Esophagus squamous epithelium (tissue), 5 donors: Measurements from ENCODE around the gene FBXL5. TPM values are rescaled to one million over a fixed set of nuclear protein-coding genes. Genes with fewer than 3 reads are reported as not detected.

Experiments used
- DNase-seq: peaks from one replicate; lab custom pipeline; 2025; lab: John Stamatoyannopoulos, UW
- H3K27ac ChIP-seq, 4 donors: fragments of 200-600 bp; sonication (generic); one replicate each; pipeline ENCODE4 v1.5.1; 2016 to 2019; ENCODE audit warnings: mild to moderate bottlenecking in 1 of 4
- H3K27me3 ChIP-seq, 4 donors: fragments of 200-600 bp; sonication (generic); 1 replicate in 3 of 4; 2 replicates in 1 of 4; pipeline versions ENCODE4 v1.5.1 to v1.6.0; 2017 to 2021; ENCODE audit warnings: antibody characterized with exemption in 1 of 4
- H3K36me3 ChIP-seq, 3 donors: fragments of 200-600 bp; sonication (generic); one replicate each; pipeline ENCODE4 v1.5.1; 2016 to 2019
- H3K4me1 ChIP-seq, 3 donors: fragments of 200-600 bp; sonication (generic); one replicate each; pipeline ENCODE4 v1.5.1; 2017 to 2019
- H3K4me3 ChIP-seq, 4 donors: fragments of 200-600 bp; sonication (generic); 1 replicate in 3 of 4; 2 replicates in 1 of 4; pipeline ENCODE4 v1.5.1; 2016 to 2019; ENCODE audit warnings: mild to moderate bottlenecking in 2 of 4, moderate library complexity in 1 of 4
- H3K9me3 ChIP-seq, 3 donors: fragments of 200-600 bp; sonication (generic); one replicate each; pipeline ENCODE4 v1.5.1; 2016 to 2019
- CTCF ChIP-seq, 6 experiments: fragments of 450-650 bp in 4 of 6; fragments of 200-600 bp in 2 of 6; sonication (generic) in 2 of 6; IDR thresholded peaks; one replicate each; pipeline ENCODE4 v1.5.1; 2016 to 2019; ENCODE audit warnings: antibody characterized with exemption in 6 of 6, mild to moderate bottlenecking in 4 of 6, moderate library complexity in 4 of 6
- POLR2A ChIP-seq, 4 donors: fragments of 450-650 bp; IDR thresholded peaks; one replicate each; pipeline ENCODE4 v1.6.1; 2017; ENCODE audit warnings: antibody characterized with exemption in 4 of 4, mild to moderate bottlenecking in 4 of 4, moderate library complexity in 3 of 4
- WGBS, 2 donors: methylation state at CpG; one replicate each; pipeline ENCODE4 v1.1.5; 2018; 5-methylcytosine and 5-hydroxymethylcytosine counted together
- intact Hi-C: fragments of 100-400 bp; cut with DNase I; formaldehyde crosslinking; loops from one replicate; pipeline ENCODE4 v1.15.0; 2022
- total RNA-seq, 4 donors: library from RNA; depleted of rRNA; stranded (reverse); fragments of >200 nt; gene quantifications; one replicate each; pipeline ENCODE4 v1.1.0, GENCODE V29; 2016
- donor health status: DM: yes; HTN: yes; CAD: no.

Gene FBXL5
- total RNA-seq, 4 donors from 2014 or later = 39.2 to 119 (median 72.3) TPM

DNA sequence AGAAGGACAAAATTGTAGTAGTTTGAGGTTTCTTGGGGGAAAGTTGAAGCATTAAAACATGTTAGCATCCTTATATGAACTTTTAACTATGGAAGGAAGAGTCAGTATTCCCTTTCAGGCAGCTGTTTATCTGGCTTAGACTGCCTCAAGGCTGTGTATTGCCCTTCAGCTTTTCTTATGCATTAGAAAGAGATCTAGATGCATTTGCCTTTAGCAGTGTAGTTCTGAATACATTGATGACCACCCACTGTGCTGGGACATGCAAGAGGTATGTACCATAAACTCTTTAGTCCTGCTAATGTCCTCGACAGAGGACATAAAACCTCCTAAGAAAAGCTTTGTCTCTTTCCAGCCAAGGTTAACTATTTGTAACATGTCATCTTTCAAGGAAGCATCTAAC lies 29.3 kb upstream of the FBXL5 start:
- Histone ChIP-seq H3K4me1 (peaks cover 0 to 62% (median 19%) of the 10 kb centered on the region in 3 donors), H3K9me3 (no peaks in the 10 kb centered on the region), H3K36me3 (peaks cover 0 to 27% (median 9%) of the 10 kb centered on the region in 3 donors), H3K27ac (no peak overlapping the region), H3K4me3 (no peak overlapping the region), H3K27me3 (no peaks in the 10 kb centered on the region)
- 47% methylated on average over 1 of the region's 1 CpG; no CpG with 5 or more reads in 1 of the 2 donors for WGBS, 2 donors
- TF ChIP-seq CTCF (IDR thresholded peaks at IDR 0.05) (no peak), POLR2A (IDR thresholded peaks at IDR 0.05) (no peak)
- intact Hi-C loops = no loop called here
- DNase-seq = no peak

- peaks cover 0 to 15% (median 9%) of the 10 kb centered on the region in 3 donors for H3K36me3 ChIP-seq
- no peaks in the 10 kb centered on the region for H3K9me3 ChIP-seq
- peak overlapping the region in 2 of 4 donors; percentile 93 to 95 for H3K27ac ChIP-seq
- no peaks in the 10 kb centered on the region for H3K27me3 ChIP-seq
- DNase-seq = no peak
- TF ChIP-seq CTCF (IDR thresholded peaks at IDR 0.05) (no peak), POLR2A (IDR thresholded peaks at IDR 0.05) (no peak)
- WGBS, 2 donors = 56 to 66% methylated on average over 2 of the region's 2 CpGs
- intact Hi-C loops = no loop called here
- peaks cover 1 to 75% (median 19%) of the 10 kb centered on the region in 3 donors for H3K4me1 ChIP-seq
- H3K4me3 ChIP-seq = peak overlapping the region; percentile 60 to 79 (median 69)
Observed at GRCh38 chr4:15683143-15683495, 28.0 kb upstream of the FBXL5 start.

GRCh38 chr4:15682242-15683142 lies 27.3 kb upstream of the FBXL5 start:
- H3K27ac ChIP-seq = peak overlapping the region; percentile 91 to 95 (median 92)
- H3K36me3 ChIP-seq = peaks cover 0 to 15% (median 6%) of the 10 kb centered on the region in 3 donors
- WGBS, 2 donors = 25 to 33% methylated on average over 6 of the region's 6 CpGs
- no peaks in the 10 kb centered on the region for H3K27me3 ChIP-seq
- TF ChIP-seq CTCF (IDR thresholded peaks at IDR 0.05) (no peak), POLR2A (IDR thresholded peaks at IDR 0.05) (no peak)
- no peak for DNase-seq
- no peaks in the 10 kb centered on the region for H3K9me3 ChIP-seq
- peaks cover 3 to 82% (median 19%) of the 10 kb centered on the region in 3 donors for H3K4me1 ChIP-seq
- H3K4me3 ChIP-seq = peak overlapping the region; percentile 60 to 79 (median 69)
- intact Hi-C loops = no loop called here

DNA sequence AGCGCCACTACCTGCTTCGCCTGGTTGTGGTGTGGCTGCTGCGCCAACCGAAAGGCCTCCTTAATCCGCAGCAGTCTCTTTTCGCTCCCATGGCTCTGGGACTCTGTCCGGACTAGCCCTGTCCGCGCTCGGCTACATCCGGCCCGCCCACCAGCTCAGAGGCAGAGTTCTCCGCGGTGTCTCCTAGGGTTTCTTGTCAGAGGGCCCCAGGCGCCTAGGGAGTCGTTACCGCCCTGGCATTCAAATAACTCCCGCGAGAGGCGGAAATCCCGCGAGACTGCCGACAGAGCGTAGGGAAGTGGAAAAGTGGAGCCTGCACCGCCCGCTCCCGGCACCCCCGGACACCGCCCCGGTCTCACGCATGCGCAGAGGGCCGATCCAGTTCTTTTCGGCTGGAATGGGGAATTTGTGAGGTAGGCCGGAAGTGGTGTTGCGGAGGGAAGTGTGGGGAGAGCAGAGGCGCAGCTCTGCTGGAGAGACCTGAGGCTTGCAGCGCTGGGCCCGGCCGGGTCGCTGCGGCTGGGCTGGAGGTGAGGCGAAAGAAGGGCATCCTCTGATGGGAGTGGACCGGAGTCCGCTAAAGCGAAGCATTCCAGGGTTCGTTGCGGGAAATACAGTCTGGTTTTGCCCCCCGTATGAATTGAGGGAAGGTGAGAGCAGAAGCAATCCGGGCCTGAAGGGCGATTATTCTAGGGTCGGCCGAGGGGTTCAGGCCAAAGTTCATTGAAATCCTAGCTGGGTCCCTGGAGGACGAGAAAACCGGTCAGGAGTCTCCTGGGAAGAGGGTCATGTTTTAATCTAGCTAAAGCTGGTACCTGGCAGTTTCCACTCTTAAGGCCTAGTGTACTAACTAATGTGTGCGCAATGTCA lies 26.4 kb upstream of the FBXL5 start, which contains the start of gene FAM200B:
TSS of gene FAM200B (plus strand) at position 456 of the 870 bp plus-strand sequence. CDS start 5,151 bp downstream, outside the sequence.
- Histone ChIP-seq H3K4me3 (peak within 1 kb of the TSS; percentile 60 to 79 (median 69)), H3K4me1 (peaks cover 3 to 89% (median 19%) of the 10 kb centered on the region in 3 donors), H3K27ac (peak within 1 kb of the TSS; percentile 91 to 95 (median 92)), H3K9me3 (no peaks in the 10 kb centered on the region), H3K36me3 (peaks cover 0 to 6% (median 0%) of the 10 kb centered on the region in 3 donors), H3K27me3 (no peaks in the 10 kb centered on the region)
- DNase-seq = peak; percentile 77
- TF ChIP-seq CTCF (IDR thresholded peaks at IDR 0.05) = peak in 4 of 6 experiments; percentile 16 to 40 (median 26)
- TF ChIP-seq POLR2A (IDR thresholded peaks at IDR 0.05) = peak in 3 of 4 donors; percentile 79 to 85 (median 80)
- intact Hi-C loops = no loop called here
- WGBS, 2 donors = 0 to 1% methylated on average over 20 to 28 of the region's 56 CpGs
